GM19043 (cell line): ENCODE measurements around the gene MAPK4.
"Not testable (repeated sequence)": the region's sequence is repeated elsewhere in the genome, so short reads cannot be mapped to it uniquely, and the experiment has no call there.

ENCODE experiments used
- ATAC-seq: cut with Tn5 transposase; IDR thresholded peaks from one replicate; pipeline ENCODE4 v1.9.1; 2021; ENCODE audit warnings: low read depth; ENCODE audit not compliant: unreplicated experiment

MAPK4 gene

DNA sequence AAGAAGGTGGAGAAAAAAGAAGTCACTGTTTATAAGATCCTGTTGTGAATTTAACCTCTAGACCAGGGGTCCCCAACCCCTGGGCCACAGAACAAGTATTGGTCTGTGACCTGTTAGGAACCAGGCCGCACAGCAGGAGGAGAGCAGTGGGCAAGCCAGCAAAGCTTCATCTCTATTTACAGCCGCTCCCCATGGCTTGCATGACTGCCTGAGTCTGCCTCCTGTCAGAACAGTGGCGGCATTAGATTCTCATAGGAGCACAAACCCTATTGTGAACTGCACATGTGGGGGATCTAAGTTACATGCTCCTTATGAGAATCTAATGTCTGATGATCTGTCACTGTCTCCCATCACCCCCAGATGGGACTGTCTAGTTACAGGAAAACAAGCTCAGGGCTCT, 13.3 kb downstream of the MAPK4 start:
- ATAC-seq = not testable (repeated sequence)

DNA sequence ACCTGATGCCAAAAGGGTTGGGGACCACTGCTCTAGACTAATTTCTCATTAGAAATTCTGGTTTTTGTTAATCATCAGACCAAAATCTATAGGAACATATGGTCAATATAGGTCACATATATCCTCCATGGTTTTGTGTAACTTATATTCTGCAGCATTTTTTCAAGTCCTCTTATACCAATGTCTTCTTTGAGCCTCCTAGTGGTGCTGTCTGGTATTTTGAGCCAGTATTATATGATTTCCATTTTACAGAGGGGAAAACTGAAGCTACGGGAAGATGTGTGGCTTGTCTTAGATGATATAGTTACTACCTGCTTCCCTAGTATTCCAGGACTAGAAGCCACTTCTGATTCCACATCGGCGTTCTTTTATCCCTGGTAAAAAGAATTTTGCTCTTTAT, 13.8 kb downstream of the MAPK4 start:
- no peak for ATAC-seq

DNA sequence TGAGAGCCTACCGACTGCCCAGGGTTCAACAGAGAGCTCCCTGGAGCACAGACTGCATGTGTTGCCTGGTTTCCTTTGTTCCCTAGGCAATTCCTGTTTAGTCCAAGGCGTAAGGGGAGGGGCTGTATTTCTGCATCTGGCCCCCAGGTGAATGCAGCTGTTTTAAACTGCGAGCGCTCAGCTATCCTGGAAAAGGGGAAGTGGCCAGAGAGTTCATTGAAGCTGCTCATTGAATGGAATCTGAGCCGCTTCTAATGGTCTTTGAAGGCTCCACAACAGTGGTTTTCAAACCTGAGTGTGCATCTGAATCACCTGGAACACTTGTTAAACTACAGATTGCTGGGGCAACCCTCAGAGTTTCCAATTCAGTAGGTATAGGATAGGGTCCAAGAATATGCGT, 18.1 kb downstream of the MAPK4 start:
- ATAC-seq = no peak

DNA sequence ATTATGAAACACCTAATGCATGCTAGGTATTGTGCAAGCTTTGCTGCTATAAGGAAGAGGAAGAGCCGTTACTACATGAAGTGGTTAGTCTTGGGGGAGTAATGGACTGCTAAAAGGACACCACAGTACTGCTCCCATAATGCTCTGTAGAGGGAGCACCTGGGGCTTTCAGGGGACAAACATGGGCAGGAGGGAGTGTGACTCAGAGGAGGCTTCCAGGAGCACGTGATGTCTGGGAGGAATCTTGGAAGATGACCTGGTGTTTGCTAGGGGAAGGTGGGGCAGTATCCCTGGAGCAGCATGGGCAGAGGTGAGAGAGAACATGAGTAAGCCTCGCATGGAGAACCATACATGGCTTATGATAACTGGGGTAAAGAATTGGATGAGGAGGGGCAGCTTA, 18.8 kb downstream of the MAPK4 start:
- ATAC-seq = no peak

DNA sequence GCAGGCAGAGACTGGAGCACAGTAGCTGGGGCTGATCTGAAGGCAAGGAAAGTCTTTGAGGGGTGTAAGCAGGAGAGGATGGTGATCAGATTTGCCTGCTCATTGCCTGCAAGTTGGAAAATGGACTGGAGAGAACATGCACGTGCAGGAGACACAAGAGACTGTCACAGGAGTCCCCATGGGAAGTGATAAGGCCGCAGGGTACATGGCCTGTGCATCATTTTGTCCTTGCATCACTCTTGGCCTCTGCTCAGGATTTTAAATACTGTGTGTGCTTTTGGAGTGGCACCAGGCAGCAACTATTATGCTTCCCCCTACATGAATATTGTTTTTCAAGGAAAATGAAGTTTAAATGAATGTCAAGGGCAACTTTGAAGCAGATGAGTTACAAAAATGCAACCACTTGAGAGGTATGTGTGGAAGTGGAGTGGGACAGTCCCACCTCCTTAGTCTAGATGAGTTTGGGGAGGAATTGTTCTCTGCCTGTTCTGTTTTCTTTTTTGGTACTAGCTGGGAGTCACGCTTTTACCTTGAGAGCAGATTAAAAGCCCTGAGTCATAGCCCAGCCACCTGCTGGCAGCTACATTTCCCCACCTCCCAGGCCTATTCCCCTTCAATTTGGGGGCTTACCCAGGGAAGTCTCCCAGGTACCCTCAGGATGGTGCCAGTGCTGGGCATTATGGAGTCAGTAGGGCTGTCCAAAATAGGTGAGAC, 19.3 kb downstream of the MAPK4 start:
- ATAC-seq = no peak

DNA sequence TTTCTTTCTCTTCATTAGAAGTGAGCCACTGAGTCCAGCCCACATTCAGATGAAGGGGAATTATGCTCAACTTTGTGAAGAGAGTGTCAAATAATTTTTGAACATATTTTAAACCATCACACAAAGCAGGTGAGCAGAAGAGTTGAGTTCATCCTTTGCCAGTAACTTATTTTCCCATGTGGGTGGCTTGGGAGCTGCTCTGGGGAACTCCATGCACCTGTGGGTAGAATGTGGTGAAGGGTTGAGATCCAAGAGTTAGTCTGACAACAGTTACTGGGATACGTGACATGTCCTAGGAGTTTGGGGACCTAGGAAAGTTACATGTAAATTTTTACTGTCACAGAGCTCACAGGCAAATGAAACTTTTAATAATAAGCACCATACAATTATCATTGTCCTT, 21.6 kb downstream of the MAPK4 start:
- ATAC-seq = no peak

- no peak for ATAC-seq
Measured at GRCh38 chr18:50582500-50582899, 22.6 kb downstream of the MAPK4 start.

- no peak for ATAC-seq
Measured at GRCh38 chr18:50586710-50587109, 26.8 kb downstream of the MAPK4 start.

- no peak for ATAC-seq
Measured at GRCh38 chr18:50590593-50590992, 30.7 kb downstream of the MAPK4 start.

- no peak for ATAC-seq
Measured at GRCh38 chr18:50594012-50594411, 34.1 kb downstream of the MAPK4 start.

DNA sequence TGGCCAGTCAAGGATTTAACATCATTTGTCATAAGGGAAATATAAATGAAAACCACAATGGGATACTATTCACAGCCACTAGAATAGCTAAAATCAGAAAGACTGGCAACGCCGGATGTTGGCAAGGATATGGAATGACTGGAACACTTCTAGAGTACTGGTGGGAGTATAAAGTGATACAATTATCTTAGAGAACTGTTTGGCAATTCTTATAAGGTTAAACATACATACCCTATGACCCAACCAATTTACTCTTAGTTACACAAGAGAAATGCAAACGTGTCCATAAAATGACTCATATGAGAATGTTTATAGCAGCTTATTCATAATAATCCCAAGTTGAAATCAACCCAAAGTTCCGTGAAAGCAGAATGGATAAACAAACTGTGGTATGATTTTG, 35.1 kb downstream of the MAPK4 start:
- no peak for ATAC-seq

- ATAC-seq = no peak
Measured at GRCh38 chr18:50602466-50602865, 42.6 kb downstream of the MAPK4 start.

DNA sequence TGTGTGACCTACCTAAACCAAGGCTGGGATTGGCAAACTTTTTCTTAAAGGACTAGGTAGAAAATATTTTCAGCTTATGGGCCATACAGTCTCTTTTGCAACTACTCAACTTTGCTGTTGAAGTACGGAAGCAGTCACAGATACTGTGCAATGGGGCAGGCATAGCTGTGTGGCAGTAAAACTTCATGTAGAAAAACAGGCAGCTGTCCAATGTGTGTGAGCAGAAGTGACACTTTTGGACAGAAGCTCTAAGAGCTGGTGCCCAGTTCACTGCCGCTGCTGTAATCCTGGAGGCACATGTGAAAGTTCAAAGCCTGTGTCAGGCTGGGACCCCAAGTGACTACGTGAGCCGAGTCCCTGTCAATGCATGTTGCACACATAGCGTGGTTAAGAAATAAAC, 46.7 kb downstream of the MAPK4 start:
- no peak for ATAC-seq

GRCh38 chr18:50607378-50607926, 47.6 kb downstream of the MAPK4 start:
- ATAC-seq = no peak

GRCh38 chr18:50609171-50609570, 49.3 kb downstream of the MAPK4 start:
- ATAC-seq = not testable (repeated sequence)

DNA sequence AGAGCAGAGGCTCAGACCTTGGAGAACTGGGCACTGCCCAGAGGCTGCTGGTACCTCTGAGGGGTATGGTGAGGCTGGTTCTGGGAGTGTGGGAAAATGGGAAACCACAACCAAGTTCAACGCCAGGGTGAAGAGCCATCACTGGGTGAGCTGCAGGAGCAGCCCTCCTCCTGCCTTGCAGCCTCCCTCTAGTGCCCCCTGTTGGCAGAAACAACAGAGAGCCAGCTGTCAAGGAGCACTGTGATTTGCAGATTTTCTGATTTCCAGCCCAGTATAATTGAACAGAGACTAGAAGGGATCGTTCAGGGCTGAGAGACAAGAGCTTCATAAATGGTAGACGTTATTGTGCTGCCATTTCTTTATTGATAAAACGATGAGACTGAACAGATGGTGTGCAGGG, 50.5 kb downstream of the MAPK4 start:
- no peak for ATAC-seq

GRCh38 chr18:50611529-50611941, 51.6 kb downstream of the MAPK4 start:
- ATAC-seq = no peak

- no peak for ATAC-seq
Measured at GRCh38 chr18:50614838-50615237, 55.0 kb downstream of the MAPK4 start.

- no peak for ATAC-seq
Measured at GRCh38 chr18:50616484-50617048, 56.7 kb downstream of the MAPK4 start.

- ATAC-seq = no peak
Measured at GRCh38 chr18:50619861-50620275, 60.0 kb downstream of the MAPK4 start.

- ATAC-seq = no peak
Measured at GRCh38 chr18:50620319-50620718, 60.4 kb downstream of the MAPK4 start.

- ATAC-seq = no peak
Measured at GRCh38 chr18:50621366-50621765, 61.5 kb downstream of the MAPK4 start.
